Psoas muscle (tissue), 8 donors: ENCODE results near the gene FAM167B. TPM values are rescaled to one million over a fixed set of nuclear protein-coding genes. Genes with fewer than 3 reads are reported as not detected.

ENCODE experiments used
- ATAC-seq, 4 donors: fragments of 200-7000 bp; cut with Tn5 transposase; one replicate each; pipeline ENCODE4 v1.9.1; 2020; ENCODE audit warnings: moderate library complexity in 3 of 4, mild to moderate bottlenecking in 2 of 4
- DNase-seq, 2 donors: peaks; one replicate each; pipeline ENCODE4 v3.0.0-alpha.2; 2020
- H3K27ac ChIP-seq: fragments of 200-600 bp; one replicate; pipeline ENCODE4 v1.8.0; 2022
- H3K27me3 ChIP-seq, 3 donors: fragments of 200-600 bp in 1 of 3; one replicate each; pipeline versions ENCODE4 v1.6.1 to v1.8.0; 2013 to 2022; ENCODE audit warnings: low read length in 2 of 3, mild to moderate bottlenecking in 2 of 3, moderate library complexity in 1 of 3; ENCODE audit not compliant: insufficient read depth in 3 of 3
- H3K36me3 ChIP-seq, 2 donors: fragments of 200-600 bp in 1 of 2; one replicate each; pipeline versions ENCODE4 v1.6.1 to v1.8.0; 2013 to 2022; ENCODE audit warnings: low read depth in 1 of 2, mild to moderate bottlenecking in 1 of 2, moderate library complexity in 1 of 2; ENCODE audit not compliant: insufficient read depth in 1 of 2
- H3K4me1 ChIP-seq: fragments of 200-600 bp; one replicate; pipeline ENCODE4 v1.8.0; 2022
- H3K4me3 ChIP-seq: fragments of 200-600 bp; one replicate; pipeline ENCODE4 v1.8.0; 2022; ENCODE audit warnings: mild to moderate bottlenecking
- H3K9me3 ChIP-seq: fragments of 200-600 bp; one replicate; pipeline ENCODE4 v1.8.0; 2022
- WGBS, 3 donors: extraction: QIAGEN DNeasy Blood & Tissue Kit; methylation state at CpG; one replicate each; pipeline versions ENCODE4 v1.1.6 to v1.1.7; 2013; 5-methylcytosine and 5-hydroxymethylcytosine counted together
- intact Hi-C, 2 donors: fragments of 100-400 bp; cut with DNase I; formaldehyde crosslinking; loops; one replicate each; pipeline versions ENCODE4 v1.11.0 to v1.14.2; 2022
- polyA plus RNA-seq, 3 donors: library from polyadenylated mRNA; stranded (reverse); fragments of 200-250 nt; gene quantifications; one replicate each; pipeline ENCODE4 v1.2.3, GENCODE V29; 2013
- total RNA-seq, 4 donors: library from RNA; stranded (reverse); fragmentation: NEBNext Ultra II Directional in 2 of 4; extraction: Animal tissue kit (Norgen Biotek cat#: 25700) in 2 of 4; gene quantifications; one replicate each; pipeline versions ENCODE4 v1.2.1 to v1.2.4, GENCODE V29; 2021 to 2023
- TF ChIP-seq, protein P1 (sequence below): fragments of 200-600 bp; IDR thresholded peaks from one replicate; pipeline ENCODE4 v1.8.0; 2022; ENCODE audit warnings: antibody characterized with exemption
- donor health status: healthy with polysubstance abuse.
- donor health status: DM: no; HTN: no; CAD: no; lungs with moderate emphysema.
- donor health status: Bipolar disorder and iron deficiency.
- donor health status: healthy.
- donor health status: DM: yes; HTN: yes; CAD: no.
- donor health status: DM: no; HTN: no; CAD: no.
- donor health status: DM: no; HTN: no; CAD: no.
- donor health status: DM: yes; HTN: yes; CAD: no.

The FAM167B gene
- total and polyA plus RNA-seq, 7 donors = 2.0 to 6.2 (median 3.7) TPM

- no peaks in the 10 kb centered on the region for H3K27me3 ChIP-seq
- H3K4me1 ChIP-seq = no peaks in the 10 kb centered on the region
- DNase-seq (no peak), ATAC-seq (no peak)
- TF ChIP-seq, protein P1, sequence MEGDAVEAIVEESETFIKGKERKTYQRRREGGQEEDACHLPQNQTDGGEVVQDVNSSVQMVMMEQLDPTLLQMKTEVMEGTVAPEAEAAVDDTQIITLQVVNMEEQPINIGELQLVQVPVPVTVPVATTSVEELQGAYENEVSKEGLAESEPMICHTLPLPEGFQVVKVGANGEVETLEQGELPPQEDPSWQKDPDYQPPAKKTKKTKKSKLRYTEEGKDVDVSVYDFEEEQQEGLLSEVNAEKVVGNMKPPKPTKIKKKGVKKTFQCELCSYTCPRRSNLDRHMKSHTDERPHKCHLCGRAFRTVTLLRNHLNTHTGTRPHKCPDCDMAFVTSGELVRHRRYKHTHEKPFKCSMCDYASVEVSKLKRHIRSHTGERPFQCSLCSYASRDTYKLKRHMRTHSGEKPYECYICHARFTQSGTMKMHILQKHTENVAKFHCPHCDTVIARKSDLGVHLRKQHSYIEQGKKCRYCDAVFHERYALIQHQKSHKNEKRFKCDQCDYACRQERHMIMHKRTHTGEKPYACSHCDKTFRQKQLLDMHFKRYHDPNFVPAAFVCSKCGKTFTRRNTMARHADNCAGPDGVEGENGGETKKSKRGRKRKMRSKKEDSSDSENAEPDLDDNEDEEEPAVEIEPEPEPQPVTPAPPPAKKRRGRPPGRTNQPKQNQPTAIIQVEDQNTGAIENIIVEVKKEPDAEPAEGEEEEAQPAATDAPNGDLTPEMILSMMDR = no peak
- WGBS, 3 donors = 90 to 93% (median 93%) methylated on average over 9 of the region's 9 CpGs
- no peak overlapping the region for H3K4me3 ChIP-seq
- H3K9me3 ChIP-seq = no peaks in the 10 kb centered on the region
- H3K27ac ChIP-seq = no peak overlapping the region
- no peaks in the 10 kb centered on the region for H3K36me3 ChIP-seq
- intact Hi-C loops = no loop called here
These were observed 18.8 kb downstream of the FAM167B start for GRCh38 chr1:32265846-32266245.

- ATAC-seq (no peak), DNase-seq (no peak)
- intact Hi-C loops = no loop called here
- Histone ChIP-seq H3K4me1 (no peaks in the 10 kb centered on the region), H3K36me3 (no peaks in the 10 kb centered on the region), H3K4me3 (no peak overlapping the region), H3K27ac (no peak overlapping the region), H3K27me3 (peaks cover 0 to 9% (median 0%) of the 10 kb centered on the region in 3 donors), H3K9me3 (no peaks in the 10 kb centered on the region)
- TF ChIP-seq, protein P1 = no peak
- WGBS, 3 donors = 53 to 61% (median 60%) methylated on average over 7 of the region's 7 CpGs
These were observed 20.0 kb downstream of the FAM167B start for GRCh38 chr1:32266921-32267591.

GRCh38 chr1:32269744-32270143 lies 22.7 kb downstream of the FAM167B start:
- Histone ChIP-seq H3K4me3 (no peak overlapping the region), H3K36me3 (no peaks in the 10 kb centered on the region), H3K27me3 (peaks cover 0 to 19% (median 15%) of the 10 kb centered on the region in 3 donors), H3K9me3 (no peaks in the 10 kb centered on the region), H3K27ac (no peak overlapping the region), H3K4me1 (no peaks in the 10 kb centered on the region)
- intact Hi-C loops = no loop called here
- DNase-seq (no peak), ATAC-seq (no peak)
- TF ChIP-seq, protein P1 = no peak

DNA sequence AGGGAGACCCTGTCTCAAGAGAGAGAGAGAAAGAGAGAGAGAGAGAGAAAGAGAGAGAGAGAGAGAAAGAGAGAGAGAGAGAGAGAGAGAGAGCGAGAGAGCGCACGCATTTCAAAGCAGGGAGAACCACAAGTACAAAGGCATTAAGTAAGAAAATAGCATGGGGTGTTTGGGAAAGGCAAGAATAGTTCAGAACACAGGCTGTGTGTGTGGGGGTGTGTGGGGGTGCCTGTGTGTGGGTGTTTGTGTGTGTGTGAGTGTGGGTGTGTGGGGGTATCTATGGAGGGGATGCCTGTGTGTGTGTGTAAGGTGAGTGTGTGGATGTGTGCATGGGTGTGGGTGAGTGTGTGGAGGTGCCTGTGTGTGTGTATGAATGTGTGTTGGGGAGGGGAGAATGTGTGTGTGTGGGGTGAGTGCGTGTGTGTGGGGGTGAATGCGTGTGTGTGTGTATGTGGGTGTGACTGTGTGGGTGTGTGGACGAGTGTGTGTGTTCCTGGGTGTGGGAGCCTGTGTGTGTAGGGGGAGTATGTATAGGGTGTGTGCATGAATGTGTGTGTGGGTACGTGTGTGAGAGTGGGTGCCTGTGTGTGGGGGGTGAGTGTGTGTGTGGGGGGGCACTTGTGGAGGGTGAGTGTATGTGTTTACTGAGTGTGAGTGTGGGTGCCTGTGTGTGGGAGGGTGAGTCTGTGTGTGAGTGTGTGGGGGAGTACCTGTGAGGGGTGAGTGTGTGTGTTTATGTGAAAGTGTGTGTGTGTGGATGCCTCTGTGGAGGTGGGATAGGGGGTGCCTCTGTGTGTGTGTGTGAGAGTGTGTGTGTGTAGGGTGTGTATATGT lies 25.8 kb downstream of the FAM167B start:
- H3K36me3 ChIP-seq = no peaks in the 10 kb centered on the region
- H3K27me3 ChIP-seq = peaks cover 0 to 37% (median 25%) of the 10 kb centered on the region in 3 donors
- WGBS, 3 donors = 61 to 78% (median 74%) methylated on average over 7 of the region's 7 CpGs
- DNase-seq (no peak), ATAC-seq (no peak)
- no peaks in the 10 kb centered on the region for H3K9me3 ChIP-seq
- TF ChIP-seq, protein P1 = no peak
- H3K27ac ChIP-seq = no peak overlapping the region
- no peaks in the 10 kb centered on the region for H3K4me1 ChIP-seq
- intact Hi-C loops = no loop called here
- no peak overlapping the region for H3K4me3 ChIP-seq
